ENCODE measurements around the gene CCDC148.

GRCh38 chr2:158412206-158412605, 44.3 kb downstream of the CCDC148 start:
- TF ChIP-seq, protein P1, sequence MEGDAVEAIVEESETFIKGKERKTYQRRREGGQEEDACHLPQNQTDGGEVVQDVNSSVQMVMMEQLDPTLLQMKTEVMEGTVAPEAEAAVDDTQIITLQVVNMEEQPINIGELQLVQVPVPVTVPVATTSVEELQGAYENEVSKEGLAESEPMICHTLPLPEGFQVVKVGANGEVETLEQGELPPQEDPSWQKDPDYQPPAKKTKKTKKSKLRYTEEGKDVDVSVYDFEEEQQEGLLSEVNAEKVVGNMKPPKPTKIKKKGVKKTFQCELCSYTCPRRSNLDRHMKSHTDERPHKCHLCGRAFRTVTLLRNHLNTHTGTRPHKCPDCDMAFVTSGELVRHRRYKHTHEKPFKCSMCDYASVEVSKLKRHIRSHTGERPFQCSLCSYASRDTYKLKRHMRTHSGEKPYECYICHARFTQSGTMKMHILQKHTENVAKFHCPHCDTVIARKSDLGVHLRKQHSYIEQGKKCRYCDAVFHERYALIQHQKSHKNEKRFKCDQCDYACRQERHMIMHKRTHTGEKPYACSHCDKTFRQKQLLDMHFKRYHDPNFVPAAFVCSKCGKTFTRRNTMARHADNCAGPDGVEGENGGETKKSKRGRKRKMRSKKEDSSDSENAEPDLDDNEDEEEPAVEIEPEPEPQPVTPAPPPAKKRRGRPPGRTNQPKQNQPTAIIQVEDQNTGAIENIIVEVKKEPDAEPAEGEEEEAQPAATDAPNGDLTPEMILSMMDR (IDR thresholded peaks at IDR 0.05) = no peak
- TF ChIP-seq POLR2A (IDR thresholded peaks at IDR 0.05) = no peak

Measured in Peyer's patch (tissue), 4 donors.